ENCODE data around the gene FOXD4.
"Not testable (repeated sequence)": the region's sequence is repeated elsewhere in the genome, so short reads cannot be mapped to it uniquely, and the experiment has no call there.

GRCh38 chr9:115118-115451 lies 3.1 kb downstream of the FOXD4 start:
- TF ChIP-seq CTCF, POLR2A (IDR thresholded peaks at IDR 0.05): not testable (repeated sequence)

All from right lobe of liver (tissue), 4 donors.